ENCODE measurements around the gene EXOC3. TPM values are rescaled to one million over a fixed set of nuclear protein-coding genes. Genes with fewer than 3 reads are reported as not detected.

The EXOC3 gene
- total RNA-seq, 1 experiment from 2014 or later = 31.3 TPM

GRCh38 chr5:510521-510920, 67.5 kb downstream of the EXOC3 start:
- Histone ChIP-seq H3K4me2 (ENCODE audit: low read length) (no peak overlapping the region), H4K20me1 (ENCODE audit: low read length) (no peaks in the 10 kb centered on the region), H3F3A (ENCODE audit: low read length, unreplicated experiment) (no peaks in the 10 kb centered on the region), H3K9me2 (replicated peaks; ENCODE audit: low read length) (no peaks in the 10 kb centered on the region), H3K27me3 (ENCODE audit: low read length) (peaks cover 21% of the 10 kb centered on the region), H3K36me3 (ENCODE audit: low read depth, low read length) (no peaks in the 10 kb centered on the region), H3K9ac (ENCODE audit: low read length) (no peak overlapping the region), H2AFZ (ENCODE audit: low read length) (no peak overlapping the region), H3K79me2 (ENCODE audit: low read length) (no peaks in the 10 kb centered on the region), H3K4me1 (ENCODE audit: insufficient read depth, low read length) (no peaks in the 10 kb centered on the region), H3K27ac (ENCODE audit: low read length) (no peak overlapping the region), H3K9me3 (ENCODE audit: low read length) (no peaks in the 10 kb centered on the region), H3K4me3 (ENCODE audit: low read length) (no peak overlapping the region)
- TF ChIP-seq, protein P1, sequence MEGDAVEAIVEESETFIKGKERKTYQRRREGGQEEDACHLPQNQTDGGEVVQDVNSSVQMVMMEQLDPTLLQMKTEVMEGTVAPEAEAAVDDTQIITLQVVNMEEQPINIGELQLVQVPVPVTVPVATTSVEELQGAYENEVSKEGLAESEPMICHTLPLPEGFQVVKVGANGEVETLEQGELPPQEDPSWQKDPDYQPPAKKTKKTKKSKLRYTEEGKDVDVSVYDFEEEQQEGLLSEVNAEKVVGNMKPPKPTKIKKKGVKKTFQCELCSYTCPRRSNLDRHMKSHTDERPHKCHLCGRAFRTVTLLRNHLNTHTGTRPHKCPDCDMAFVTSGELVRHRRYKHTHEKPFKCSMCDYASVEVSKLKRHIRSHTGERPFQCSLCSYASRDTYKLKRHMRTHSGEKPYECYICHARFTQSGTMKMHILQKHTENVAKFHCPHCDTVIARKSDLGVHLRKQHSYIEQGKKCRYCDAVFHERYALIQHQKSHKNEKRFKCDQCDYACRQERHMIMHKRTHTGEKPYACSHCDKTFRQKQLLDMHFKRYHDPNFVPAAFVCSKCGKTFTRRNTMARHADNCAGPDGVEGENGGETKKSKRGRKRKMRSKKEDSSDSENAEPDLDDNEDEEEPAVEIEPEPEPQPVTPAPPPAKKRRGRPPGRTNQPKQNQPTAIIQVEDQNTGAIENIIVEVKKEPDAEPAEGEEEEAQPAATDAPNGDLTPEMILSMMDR (conservative IDR thresholded peaks at IDR 0.05; ENCODE audit: low read depth, low read length) = no peak
- TF ChIP-seq EZH2 (IDR thresholded peaks at IDR 0.05; ENCODE audit: low read length, unreplicated experiment) = no peak
- no peak for TF ChIP-seq EZH2phosphoT487 (IDR thresholded peaks at IDR 0.05; ENCODE audit: borderline replicate concordance, low read length)
- ChIA-PET CTCF (no interaction called here), POLR2A (ENCODE audit: unreplicated experiment) (no interaction called here)
- BruUV-seq (replicated peaks) = no TSS peak
- intact Hi-C loops (cut with micrococcal nuclease) = no loop called here
- no peak for ATAC-seq
- no peak for DNase-seq

- H3K9ac ChIP-seq (ENCODE audit: low read length) = no peak overlapping the region
- H3K4me1 ChIP-seq (ENCODE audit: insufficient read depth, low read length) = no peaks in the 10 kb centered on the region
- H3K4me2 ChIP-seq (ENCODE audit: low read length) = no peak overlapping the region
- no peaks in the 10 kb centered on the region for H3K9me3 ChIP-seq (ENCODE audit: low read length)
- H3K9me2 ChIP-seq (replicated peaks; ENCODE audit: low read length) = no peaks in the 10 kb centered on the region
- H2AFZ ChIP-seq (ENCODE audit: low read length) = no peak overlapping the region
- CTCF ChIA-PET = no interaction called here
- intact Hi-C loops (cut with micrococcal nuclease) = no loop called here
- H3K27ac ChIP-seq (ENCODE audit: low read length) = no peak overlapping the region
- BruUV-seq (replicated peaks) = no TSS peak
- no peaks in the 10 kb centered on the region for H4K20me1 ChIP-seq (ENCODE audit: low read length)
- peaks cover 21% of the 10 kb centered on the region for H3K27me3 ChIP-seq (ENCODE audit: low read length)
- H3K79me2 ChIP-seq (ENCODE audit: low read length) = no peaks in the 10 kb centered on the region
- DNase-seq (no peak), ATAC-seq (no peak)
- no peaks in the 10 kb centered on the region for H3F3A ChIP-seq (ENCODE audit: low read length, unreplicated experiment)
- H3K36me3 ChIP-seq (ENCODE audit: low read depth, low read length) = no peaks in the 10 kb centered on the region
- H3K4me3 ChIP-seq (ENCODE audit: low read length) = no peak overlapping the region
- POLR2A ChIA-PET (ENCODE audit: unreplicated experiment) = no interaction called here
- TF ChIP-seq EZH2phosphoT487 (IDR thresholded peaks at IDR 0.05; ENCODE audit: borderline replicate concordance, low read length) (no peak), EZH2 (IDR thresholded peaks at IDR 0.05; ENCODE audit: low read length, unreplicated experiment) (no peak)
- TF ChIP-seq, protein P1 (conservative IDR thresholded peaks at IDR 0.05; ENCODE audit: low read depth, low read length) = no peak
These were observed 68.5 kb downstream of the EXOC3 start for GRCh38 chr5:511476-511875.

GRCh38 chr5:513216-514100, 70.5 kb downstream of the EXOC3 start:
- no TSS peak for BruUV-seq (replicated peaks)
- H3K79me2 ChIP-seq (ENCODE audit: low read length) = no peaks in the 10 kb centered on the region
- H3K4me1 ChIP-seq (ENCODE audit: insufficient read depth, low read length) = no peaks in the 10 kb centered on the region
- H3K4me3 ChIP-seq (ENCODE audit: low read length) = no peak overlapping the region
- no peaks in the 10 kb centered on the region for H3K9me2 ChIP-seq (replicated peaks; ENCODE audit: low read length)
- CTCF ChIA-PET = no interaction called here
- TF ChIP-seq, protein P1 (conservative IDR thresholded peaks at IDR 0.05; ENCODE audit: low read depth, low read length) = no peak
- TF ChIP-seq EZH2 (IDR thresholded peaks at IDR 0.05; ENCODE audit: low read length, unreplicated experiment) = no peak
- no peak for TF ChIP-seq EZH2phosphoT487 (IDR thresholded peaks at IDR 0.05; ENCODE audit: borderline replicate concordance, low read length)
- DNase-seq (no peak), ATAC-seq (no peak)
- no peaks in the 10 kb centered on the region for H4K20me1 ChIP-seq (ENCODE audit: low read length)
- H3K9ac ChIP-seq (ENCODE audit: low read length) = no peak overlapping the region
- no peaks in the 10 kb centered on the region for H3K36me3 ChIP-seq (ENCODE audit: low read depth, low read length)
- no peak overlapping the region for H2AFZ ChIP-seq (ENCODE audit: low read length)
- H3K9me3 ChIP-seq (ENCODE audit: low read length) = no peaks in the 10 kb centered on the region
- POLR2A ChIA-PET (ENCODE audit: unreplicated experiment) = no interaction called here
- H3K27ac ChIP-seq (ENCODE audit: low read length) = no peak overlapping the region
- intact Hi-C loops (cut with micrococcal nuclease) = no loop called here
- no peaks in the 10 kb centered on the region for H3F3A ChIP-seq (ENCODE audit: low read length, unreplicated experiment)
- no peak overlapping the region for H3K4me2 ChIP-seq (ENCODE audit: low read length)
- H3K27me3 ChIP-seq (ENCODE audit: low read length) = peaks cover 21% of the 10 kb centered on the region
